DND-41 (cell line): ENCODE results near the gene CACNB2.

ENCODE experiments used
- ATAC-seq: fragments of 200-7000 bp; cut with Tn5 transposase; 3 replicates; pipeline ENCODE4 v1.9.1; 2021; ENCODE audit warnings: low read depth; ENCODE audit not compliant: insufficient read depth
- DNase-seq: peaks from one replicate; pipeline ENCODE4 v3.0.0-alpha.2; 2020
- H2AFZ ChIP-seq: 2 replicates; pipeline ENCODE4 v1.6.0; 2012; ENCODE audit warnings: low read depth, low read length
- H3K27ac ChIP-seq: 2 replicates; pipeline ENCODE4 v1.5.1; 2012; ENCODE audit warnings: low read length, inconsistent platforms
- H3K27me3 ChIP-seq: fragments of 200-600 bp; sonication (generic); 2 replicates; pipeline ENCODE4 v1.6.0; 2012; ENCODE audit warnings: low read length, mild to moderate bottlenecking, inconsistent platforms; ENCODE audit not compliant: insufficient read depth, poor library complexity
- H3K36me3 ChIP-seq: 2 replicates; pipeline ENCODE4 v1.5.1; 2012; ENCODE audit warnings: low read length, inconsistent platforms; ENCODE audit not compliant: insufficient read depth
- H3K4me1 ChIP-seq: 2 replicates; pipeline ENCODE4 v1.5.1; 2012; ENCODE audit warnings: mild to moderate bottlenecking, low read length; ENCODE audit not compliant: insufficient read depth
- H3K4me2 ChIP-seq: 2 replicates; pipeline ENCODE4 v1.6.0; 2012; ENCODE audit warnings: mild to moderate bottlenecking, moderate library complexity, low read length, inconsistent platforms; ENCODE audit not compliant: insufficient read depth
- H3K4me3 ChIP-seq, 2 experiments: fragments of 200-600 bp in 1 of 2; shearing (Covaris generic) in 1 of 2; 2 replicates each; pipeline ENCODE4 v1.5.1; 2012 to 2016; ENCODE audit warnings: inconsistent platforms in 2 of 2, low read length in 2 of 2, mild to moderate bottlenecking in 2 of 2, low read depth in 1 of 2, moderate library complexity in 1 of 2
- H3K79me2 ChIP-seq: 2 replicates; pipeline ENCODE4 v1.6.0; 2012; ENCODE audit warnings: low read length, inconsistent platforms; ENCODE audit not compliant: insufficient read depth
- H3K9ac ChIP-seq: 2 replicates; pipeline ENCODE4 v1.6.0; 2012; ENCODE audit warnings: low read depth, mild to moderate bottlenecking, inconsistent platforms, low read length, moderate library complexity
- H3K9me3 ChIP-seq: 2 replicates; pipeline ENCODE4 v1.5.1; 2012; ENCODE audit warnings: low read length, moderate library complexity, mild to moderate bottlenecking, inconsistent platforms; ENCODE audit not compliant: insufficient read depth, severe bottlenecking
- H4K20me1 ChIP-seq: 2 replicates; pipeline ENCODE4 v1.6.0; 2012; ENCODE audit warnings: low read length; ENCODE audit not compliant: insufficient read depth
- CTCF ChIP-seq: IDR thresholded peaks from 2 replicates; pipeline ENCODE4 v1.5.1; 2012; ENCODE audit warnings: borderline replicate concordance, low read length, moderate library complexity, mild to moderate bottlenecking; ENCODE audit not compliant: poor library complexity, severe bottlenecking; ENCODE audit errors: extremely low read depth
- EZH2 ChIP-seq: IDR thresholded peaks from 3 replicates; pipeline ENCODE4 v1.6.1; 2012; ENCODE audit warnings: borderline replicate concordance, low read depth, mild to moderate bottlenecking, moderate library complexity, low read length, inconsistent platforms; ENCODE audit not compliant: severe bottlenecking

Gene CACNB2

DNA sequence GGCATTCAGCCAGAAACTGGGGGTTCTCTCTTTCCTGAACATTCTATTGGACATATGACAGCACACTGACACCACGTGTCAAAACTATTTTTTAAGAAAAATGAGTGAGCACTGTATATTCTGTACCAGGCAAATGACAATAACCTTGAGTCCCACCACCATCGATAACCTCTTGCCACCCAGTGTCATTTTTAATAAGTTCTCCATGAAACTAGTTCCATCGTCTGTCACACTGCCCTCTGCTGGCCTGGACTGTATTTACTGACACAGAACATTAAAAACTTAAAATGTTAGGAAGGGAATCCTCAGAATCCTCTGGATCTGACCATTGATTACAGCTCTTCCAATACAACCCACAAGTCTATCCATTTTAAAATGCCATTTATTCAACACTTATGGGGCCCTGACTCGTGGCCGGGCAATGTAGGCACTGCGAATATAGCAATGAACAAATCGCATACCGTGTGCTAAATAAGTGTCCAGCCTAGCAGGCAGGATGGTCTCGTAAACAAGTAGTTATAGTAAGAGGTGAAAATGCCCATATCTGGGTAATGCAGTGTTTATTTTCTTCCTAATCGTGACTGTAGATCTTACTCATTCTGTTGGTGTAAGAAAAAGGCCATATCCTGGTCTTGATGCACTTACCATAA is 35.9 kb upstream of the CACNB2 start:
- H4K20me1 ChIP-seq: no peaks in the 10 kb centered on the region
- peak; percentile 62 for DNase-seq
- peak; percentile 55; the same call in 1 of the 3 replicates for ATAC-seq
- H3K36me3 ChIP-seq: no peaks in the 10 kb centered on the region
- no peak for TF ChIP-seq EZH2
- peak; percentile 76 for TF ChIP-seq CTCF
- peaks cover 7% of the 10 kb centered on the region for H3K27me3 ChIP-seq
- H3K4me1 ChIP-seq: no peaks in the 10 kb centered on the region
- H3K79me2 ChIP-seq: no peaks in the 10 kb centered on the region
- no peak overlapping the region for H2AFZ ChIP-seq
- no peak overlapping the region for H3K4me3 ChIP-seq
- no peak overlapping the region for H3K27ac ChIP-seq
- H3K4me2 ChIP-seq: no peak overlapping the region
- H3K9me3 ChIP-seq: no peaks in the 10 kb centered on the region
- no peak overlapping the region for H3K9ac ChIP-seq

DNA sequence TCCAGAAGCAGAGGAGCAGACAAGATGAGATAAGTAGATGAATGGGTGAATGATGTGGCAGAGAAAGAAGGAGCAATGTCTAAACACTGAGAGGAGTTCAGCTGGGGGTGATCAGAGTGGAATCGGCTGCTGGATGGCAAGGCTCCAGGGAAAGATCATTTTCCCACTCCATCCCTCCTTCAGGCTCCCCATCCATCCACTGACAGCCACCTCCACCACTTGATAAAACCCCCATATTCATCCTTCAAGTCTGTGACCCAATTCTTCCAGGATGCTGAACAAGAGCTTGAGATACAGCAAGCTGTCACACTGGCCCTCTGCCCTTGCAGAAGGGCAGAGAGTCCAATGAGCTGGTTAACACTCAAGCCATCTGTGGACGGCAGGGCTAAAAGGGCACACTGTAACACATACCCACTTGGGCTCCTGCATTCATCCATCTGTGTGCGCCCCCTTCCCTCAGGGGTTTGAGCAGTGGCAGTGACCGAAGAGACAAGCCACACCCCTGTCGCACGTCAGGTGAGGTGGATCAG is 30.8 kb upstream of the CACNB2 start:
- H3K4me3 ChIP-seq: no peak overlapping the region
- H3K4me1 ChIP-seq: no peaks in the 10 kb centered on the region
- no peaks in the 10 kb centered on the region for H3K9me3 ChIP-seq
- DNase-seq: no peak
- no peak overlapping the region for H3K4me2 ChIP-seq
- no peak overlapping the region for H3K9ac ChIP-seq
- H4K20me1 ChIP-seq: no peaks in the 10 kb centered on the region
- peaks cover 4% of the 10 kb centered on the region for H3K27me3 ChIP-seq
- TF ChIP-seq EZH2: no peak
- TF ChIP-seq CTCF: no peak
- H3K27ac ChIP-seq: no peak overlapping the region
- no peaks in the 10 kb centered on the region for H3K79me2 ChIP-seq
- no peak overlapping the region for H2AFZ ChIP-seq
- no peak for ATAC-seq
- H3K36me3 ChIP-seq: no peaks in the 10 kb centered on the region

GRCh38 chr10:18113881-18114280 is 26.3 kb upstream of the CACNB2 start:
- TF ChIP-seq EZH2 (no peak), CTCF (no peak)
- no peak; the same call in 2 of the 3 replicates for ATAC-seq
- no peak overlapping the region for H3K4me3 ChIP-seq

DNA sequence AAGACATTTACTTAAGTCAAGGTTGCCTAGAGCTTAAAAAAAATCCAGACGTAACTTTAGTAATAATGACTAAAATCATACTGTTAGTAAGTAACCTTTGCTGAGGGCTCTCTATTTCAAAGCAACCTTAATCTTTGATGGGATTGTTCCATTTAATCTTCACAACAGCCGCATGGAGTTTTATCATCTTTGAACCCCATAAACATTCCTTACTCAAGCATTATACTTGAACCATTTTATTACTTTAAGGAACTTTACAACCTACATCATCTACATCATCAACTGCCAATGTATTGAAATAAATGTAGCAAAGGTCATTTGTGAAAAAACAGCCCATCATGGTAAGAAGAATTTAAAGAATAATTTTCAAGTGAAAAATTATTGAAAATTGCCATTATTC is 22.9 kb upstream of the CACNB2 start:
- no peak overlapping the region for H3K4me3 ChIP-seq
- no peak overlapping the region for H2AFZ ChIP-seq
- H3K9me3 ChIP-seq: no peaks in the 10 kb centered on the region
- no peak overlapping the region for H3K9ac ChIP-seq
- ATAC-seq (no peak), DNase-seq (no peak)
- no peaks in the 10 kb centered on the region for H3K79me2 ChIP-seq
- TF ChIP-seq EZH2: no peak
- TF ChIP-seq CTCF: no peak
- no peak overlapping the region for H3K27ac ChIP-seq
- H3K4me1 ChIP-seq: no peaks in the 10 kb centered on the region
- H3K27me3 ChIP-seq: no peaks in the 10 kb centered on the region
- no peaks in the 10 kb centered on the region for H4K20me1 ChIP-seq
- H3K4me2 ChIP-seq: no peak overlapping the region
- no peaks in the 10 kb centered on the region for H3K36me3 ChIP-seq

More at GRCh38 chr10:18113881-18114280, 26.3 kb upstream of the CACNB2 start:
- Histone ChIP-seq H3K4me2 (no peak overlapping the region), H3K36me3 (no peaks in the 10 kb centered on the region), H2AFZ (no peak overlapping the region), H3K9ac (no peak overlapping the region), H4K20me1 (no peaks in the 10 kb centered on the region), H3K27ac (no peak overlapping the region), H3K27me3 (no peaks in the 10 kb centered on the region), H3K79me2 (no peaks in the 10 kb centered on the region), H3K9me3 (no peaks in the 10 kb centered on the region), H3K4me1 (no peaks in the 10 kb centered on the region)
- no peak for DNase-seq
